Neural progenitor cell (in vitro differentiated cells): Measurements from ENCODE around the gene ANKS1B.

Experiments
- EZH2 ChIP-seq: fragments of 200-600 bp; sonication (generic); IDR thresholded peaks from 2 replicates; pipeline ENCODE4 v1.6.1; 2017; ENCODE audit warnings: antibody characterized with exemption, mild to moderate bottlenecking, moderate library complexity
- EZH2phosphoT487 ChIP-seq: fragments of 200-600 bp; sonication (generic); IDR thresholded peaks from 2 replicates; pipeline ENCODE4 v1.6.1; 2017; ENCODE audit warnings: antibody characterized with exemption
- TF ChIP-seq, protein P1 (sequence below): fragments of 200-600 bp; sonication (generic); IDR thresholded peaks from 2 replicates; pipeline ENCODE4 v1.5.1; 2017; ENCODE audit warnings: antibody characterized with exemption, mild to moderate bottlenecking

GRCh38 chr12:99771659-99772058 lies 213.1 kb downstream of the ANKS1B start:
- no peak for TF ChIP-seq EZH2
- TF ChIP-seq, protein P1, sequence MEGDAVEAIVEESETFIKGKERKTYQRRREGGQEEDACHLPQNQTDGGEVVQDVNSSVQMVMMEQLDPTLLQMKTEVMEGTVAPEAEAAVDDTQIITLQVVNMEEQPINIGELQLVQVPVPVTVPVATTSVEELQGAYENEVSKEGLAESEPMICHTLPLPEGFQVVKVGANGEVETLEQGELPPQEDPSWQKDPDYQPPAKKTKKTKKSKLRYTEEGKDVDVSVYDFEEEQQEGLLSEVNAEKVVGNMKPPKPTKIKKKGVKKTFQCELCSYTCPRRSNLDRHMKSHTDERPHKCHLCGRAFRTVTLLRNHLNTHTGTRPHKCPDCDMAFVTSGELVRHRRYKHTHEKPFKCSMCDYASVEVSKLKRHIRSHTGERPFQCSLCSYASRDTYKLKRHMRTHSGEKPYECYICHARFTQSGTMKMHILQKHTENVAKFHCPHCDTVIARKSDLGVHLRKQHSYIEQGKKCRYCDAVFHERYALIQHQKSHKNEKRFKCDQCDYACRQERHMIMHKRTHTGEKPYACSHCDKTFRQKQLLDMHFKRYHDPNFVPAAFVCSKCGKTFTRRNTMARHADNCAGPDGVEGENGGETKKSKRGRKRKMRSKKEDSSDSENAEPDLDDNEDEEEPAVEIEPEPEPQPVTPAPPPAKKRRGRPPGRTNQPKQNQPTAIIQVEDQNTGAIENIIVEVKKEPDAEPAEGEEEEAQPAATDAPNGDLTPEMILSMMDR = no peak
- TF ChIP-seq EZH2phosphoT487 = no peak
